CD14-positive monocyte (primary cell): ENCODE data around the gene MAIP1. TPM values are rescaled to one million over a fixed set of nuclear protein-coding genes. Genes with fewer than 3 reads are reported as not detected.
A peak's percentile ranks its signal among the peaks of the same experiment; 100 is the strongest.

Experiments
- DNase-seq, 3 donors: peaks; one replicate each; pipeline ENCODE4 v3.0.0-alpha.2; 2011 to 2022
- H2AFZ ChIP-seq: 2 replicates; pipeline ENCODE4 v1.6.0; 2012; ENCODE audit warnings: mild to moderate bottlenecking, low read depth, low read length, inconsistent platforms; ENCODE audit not compliant: insufficient read depth, poor library complexity, severe bottlenecking
- H3K27ac ChIP-seq, 2 donors: 1 replicate in 1 of 2; 2 replicates in 1 of 2; pipeline ENCODE4 v1.5.1; 2012 to 2013; ENCODE audit warnings: low read length in 2 of 2, control low read depth in 1 of 2, inconsistent platforms in 1 of 2, low read depth in 1 of 2, mild to moderate bottlenecking in 1 of 2
- H3K27me3 ChIP-seq, 2 donors: one replicate each; pipeline versions ENCODE4 v1.6.0 to v1.6.1; 2011 to 2013; ENCODE audit warnings: low read length in 2 of 2; ENCODE audit not compliant: control insufficient read depth in 2 of 2, insufficient read depth in 2 of 2
- H3K36me3 ChIP-seq, 2 donors: replicated peaks in 1 of 2; 1 replicate in 1 of 2; 2 replicates in 1 of 2; pipeline versions ENCODE4 v1.5.1 to v1.6.1; 2012 to 2013; ENCODE audit warnings: low read length in 2 of 2, control low read depth in 1 of 2, inconsistent platforms in 1 of 2, mild to moderate bottlenecking in 1 of 2; ENCODE audit not compliant: insufficient read depth in 2 of 2, control insufficient read depth in 1 of 2
- H3K4me1 ChIP-seq, 2 donors: 1 replicate in 1 of 2; 2 replicates in 1 of 2; pipeline versions ENCODE4 v1.5.1 to v1.6.1; 2012 to 2013; ENCODE audit warnings: low read length in 2 of 2, control low read depth in 1 of 2, inconsistent platforms in 1 of 2, mild to moderate bottlenecking in 1 of 2, moderate library complexity in 1 of 2; ENCODE audit not compliant: insufficient read depth in 2 of 2, control insufficient read depth in 1 of 2
- H3K4me2 ChIP-seq: replicated peaks from 2 replicates; pipeline ENCODE3; 2012; ENCODE audit warnings: low read length, moderate library complexity, mild to moderate bottlenecking; ENCODE audit not compliant: poor library complexity, severe bottlenecking; ENCODE audit errors: extremely low read depth
- H3K4me3 ChIP-seq, 3 experiments: fragments of 200-600 bp in 1 of 3; sonication (generic) in 1 of 3; replicated peaks in 1 of 3; 1 replicate in 2 of 3; 2 replicates in 1 of 3; pipeline ENCODE4 v1.5.1; 2011 to 2013; ENCODE audit warnings: low read length in 3 of 3, mild to moderate bottlenecking in 3 of 3, control low read depth in 2 of 3, low read depth in 2 of 3, inconsistent platforms in 1 of 3, moderate library complexity in 1 of 3
- H3K79me2 ChIP-seq: 2 replicates; pipeline ENCODE4 v1.6.0; 2012; ENCODE audit warnings: mild to moderate bottlenecking, control low read depth, inconsistent platforms, low read length, moderate library complexity; ENCODE audit not compliant: insufficient read depth
- H3K9ac ChIP-seq: 2 replicates; pipeline ENCODE4 v1.6.0; 2017; ENCODE audit warnings: low read length, mild to moderate bottlenecking; ENCODE audit not compliant: insufficient read depth, poor library complexity, severe bottlenecking
- H3K9me3 ChIP-seq, 2 donors: replicated peaks in 1 of 2; 1 replicate in 1 of 2; 2 replicates in 1 of 2; pipeline versions ENCODE4 v1.5.1 to v1.6.1; 2012 to 2013; ENCODE audit warnings: low read length in 2 of 2, control low read depth in 1 of 2; ENCODE audit not compliant: control insufficient read depth in 1 of 2, insufficient read depth in 1 of 2
- H4K20me1 ChIP-seq: 2 replicates; pipeline ENCODE4 v1.6.0; 2012; ENCODE audit warnings: mild to moderate bottlenecking, low read length, control low read depth, moderate library complexity; ENCODE audit not compliant: insufficient read depth
- H3K27ac Mint-ChIP-seq, 7 donors: one replicate each; pipeline ENCODE4 v1.8.0; 2020; ENCODE audit warnings: mild to moderate bottlenecking in 7 of 7, mixed read lengths in 7 of 7, moderate library complexity in 6 of 7, inconsistent platforms in 2 of 7
- H3K27me3 Mint-ChIP-seq, 3 donors: one replicate each; pipeline ENCODE4 v1.8.0; 2021 to 2022; ENCODE audit warnings: low read depth in 3 of 3, mild to moderate bottlenecking in 3 of 3, mixed read lengths in 3 of 3, moderate library complexity in 3 of 3, inconsistent platforms in 1 of 3
- H3K36me3 Mint-ChIP-seq, 2 donors: one replicate each; pipeline ENCODE4 v1.8.0; 2020; ENCODE audit warnings: mixed read lengths in 2 of 2, inconsistent platforms in 1 of 2, mild to moderate bottlenecking in 1 of 2
- H3K4me1 Mint-ChIP-seq: one replicate; pipeline ENCODE4 v1.8.0; 2020; ENCODE audit warnings: mild to moderate bottlenecking, mixed read lengths
- H3K4me3 Mint-ChIP-seq, 2 donors: one replicate each; pipeline ENCODE4 v1.8.0; 2020; ENCODE audit warnings: mild to moderate bottlenecking in 2 of 2, mixed read lengths in 2 of 2, moderate library complexity in 1 of 2
- H3K9me3 Mint-ChIP-seq, 7 donors: one replicate each; pipeline ENCODE4 v1.8.0; 2020 to 2022; ENCODE audit warnings: mixed read lengths in 7 of 7, mild to moderate bottlenecking in 6 of 7, moderate library complexity in 6 of 7, inconsistent platforms in 2 of 7
- WGBS: methylation state at CpG from one replicate; pipeline ENCODE4 v1.1.5; 2013; ENCODE audit warnings: missing lambda C conversion rate; ENCODE audit not compliant: insufficient coverage; 5-methylcytosine and 5-hydroxymethylcytosine counted together
- intact Hi-C, 2 donors: fragments of 100-400 bp; cut with micrococcal nuclease; formaldehyde crosslinking; loops; one replicate each; pipeline versions ENCODE4 v1.15.0 to v1.15.1; 2023
- polyA plus RNA-seq, 3 donors: library from polyadenylated mRNA; depleted of rRNA in 1 of 3; unstranded in 2 of 3; stranded (reverse) in 1 of 3; fragments of 300-500 nt in 2 of 3; fragments of >200 nt in 1 of 3; fragmentation: Illumina TruSeq in 2 of 3; gene quantifications; 1 replicate in 2 of 3; 2 replicates in 1 of 3; pipeline ENCODE4 v1.2.3, GENCODE V29; 2012 to 2021
- TF ChIP-seq, protein P1 (sequence below): fragments of 200-600 bp; IDR thresholded peaks from one replicate; pipeline ENCODE4 v1.8.0; 2022; ENCODE audit warnings: antibody characterized with exemption, mild to moderate bottlenecking

Gene MAIP1
- polyA plus RNA-seq, 3 donors = 2.6 to 13.3 (median 7.6) TPM

DNA sequence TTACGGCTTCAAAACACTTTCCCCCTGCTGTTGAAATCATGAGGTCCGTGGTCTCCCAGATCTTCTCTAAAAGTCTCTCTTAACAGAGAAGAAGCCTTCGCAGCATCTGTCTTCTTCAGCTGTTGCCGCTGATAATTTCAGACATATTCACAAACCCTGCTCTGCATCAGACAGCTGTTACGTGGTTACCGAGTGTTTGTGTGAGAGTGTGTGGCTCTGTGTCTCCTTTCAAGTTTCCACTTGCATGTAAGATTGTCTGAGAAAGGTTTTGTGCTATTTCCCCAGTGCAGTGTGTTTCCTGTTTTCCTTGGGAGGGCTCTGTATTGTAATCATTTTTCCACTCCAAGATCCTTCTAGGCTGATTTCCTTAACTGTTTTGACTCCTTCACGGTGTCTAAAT is 32.8 kb downstream of the MAIP1 start:
- Histone ChIP-seq H3K27ac (no peak overlapping the region), H3K36me3 (no peaks in the 10 kb centered on the region), H3K79me2 (no peaks in the 10 kb centered on the region), H3K9me3 (no peaks in the 10 kb centered on the region), H2AFZ (peak overlapping the region; percentile 26), H4K20me1 (no peaks in the 10 kb centered on the region), H3K4me1 (no peaks in the 10 kb centered on the region), H3K27me3 (no peaks in the 10 kb centered on the region), H3K4me2 (no peak overlapping the region), H3K9ac (no peak overlapping the region), H3K4me3 (no peak overlapping the region)
- Mint-ChIP-seq H3K36me3 (no peaks in the 10 kb centered on the region), H3K9me3 (peaks cover 0 to 6% (median 0%) of the 10 kb centered on the region in 7 donors), H3K27ac (no peak overlapping the region), H3K27me3 (peaks cover 0 to 3% (median 0%) of the 10 kb centered on the region in 3 donors), H3K4me1 (peaks cover 2% of the 10 kb centered on the region), H3K4me3 (no peak overlapping the region)
- TF ChIP-seq, protein P1, sequence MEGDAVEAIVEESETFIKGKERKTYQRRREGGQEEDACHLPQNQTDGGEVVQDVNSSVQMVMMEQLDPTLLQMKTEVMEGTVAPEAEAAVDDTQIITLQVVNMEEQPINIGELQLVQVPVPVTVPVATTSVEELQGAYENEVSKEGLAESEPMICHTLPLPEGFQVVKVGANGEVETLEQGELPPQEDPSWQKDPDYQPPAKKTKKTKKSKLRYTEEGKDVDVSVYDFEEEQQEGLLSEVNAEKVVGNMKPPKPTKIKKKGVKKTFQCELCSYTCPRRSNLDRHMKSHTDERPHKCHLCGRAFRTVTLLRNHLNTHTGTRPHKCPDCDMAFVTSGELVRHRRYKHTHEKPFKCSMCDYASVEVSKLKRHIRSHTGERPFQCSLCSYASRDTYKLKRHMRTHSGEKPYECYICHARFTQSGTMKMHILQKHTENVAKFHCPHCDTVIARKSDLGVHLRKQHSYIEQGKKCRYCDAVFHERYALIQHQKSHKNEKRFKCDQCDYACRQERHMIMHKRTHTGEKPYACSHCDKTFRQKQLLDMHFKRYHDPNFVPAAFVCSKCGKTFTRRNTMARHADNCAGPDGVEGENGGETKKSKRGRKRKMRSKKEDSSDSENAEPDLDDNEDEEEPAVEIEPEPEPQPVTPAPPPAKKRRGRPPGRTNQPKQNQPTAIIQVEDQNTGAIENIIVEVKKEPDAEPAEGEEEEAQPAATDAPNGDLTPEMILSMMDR = no peak
- no peak for DNase-seq
- WGBS = 5% methylated on average over 2 of the region's 7 CpGs
- intact Hi-C loops = loop anchor here in 1 of 2 donors (10.0 kb wide), 1 partner anchor 717 kb away; no protein-coding TSS in a partner anchor

DNA sequence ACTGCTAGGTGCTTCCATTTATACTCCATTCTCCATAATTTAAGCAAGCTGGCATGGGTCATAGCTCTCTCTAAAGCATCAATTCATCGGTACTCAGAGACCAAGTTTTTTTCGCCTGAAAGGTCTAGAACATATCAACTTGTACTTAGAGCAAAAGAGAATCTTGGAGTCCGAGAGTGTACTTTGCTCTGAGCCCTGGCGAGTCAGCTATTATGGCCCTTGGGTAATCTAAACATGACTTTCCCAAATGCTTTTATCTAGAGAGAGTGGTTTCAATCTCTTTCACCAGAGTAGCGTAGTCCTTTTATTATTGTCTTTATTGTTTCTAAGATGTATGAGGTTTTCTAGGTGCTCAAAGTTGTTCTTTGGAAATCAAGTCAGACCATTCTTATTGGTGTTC is 34.4 kb downstream of the MAIP1 start:
- H3K9me3 Mint-ChIP-seq = peaks cover 0 to 6% (median 0%) of the 10 kb centered on the region in 7 donors
- no peak overlapping the region for H3K4me3 Mint-ChIP-seq
- Histone ChIP-seq H3K9ac (no peak overlapping the region), H3K36me3 (no peaks in the 10 kb centered on the region), H3K4me1 (no peaks in the 10 kb centered on the region), H3K9me3 (no peaks in the 10 kb centered on the region), H4K20me1 (no peaks in the 10 kb centered on the region), H3K27me3 (no peaks in the 10 kb centered on the region), H2AFZ (no peak overlapping the region), H3K4me2 (no peak overlapping the region), H3K27ac (no peak overlapping the region), H3K79me2 (no peaks in the 10 kb centered on the region), H3K4me3 (no peak overlapping the region)
- intact Hi-C loops = loop anchor here in 1 of 2 donors (10.0 kb wide), 1 partner anchor 715 kb away; no protein-coding TSS in a partner anchor
- TF ChIP-seq, protein P1 = no peak
- no peaks in the 10 kb centered on the region for H3K27me3 Mint-ChIP-seq
- no peak overlapping the region for H3K27ac Mint-ChIP-seq
- peaks cover 2% of the 10 kb centered on the region for H3K4me1 Mint-ChIP-seq
- no peaks in the 10 kb centered on the region for H3K36me3 Mint-ChIP-seq
- 100% methylated on average over 2 of the region's 5 CpGs for WGBS
- DNase-seq = no peak
